ENCODE results near the gene TBC1D5.

GRCh38 chr3:17625133-17625532 lies 117.3 kb downstream of the TBC1D5 start:
- TF ChIP-seq POLR2AphosphoS5 (IDR thresholded peaks at IDR 0.05; ENCODE audit: insufficient read depth in 1 of 2, low read depth in 1 of 2) (no peak), POLR2A (IDR thresholded peaks at IDR 0.05) (no peak), CTCF (IDR thresholded peaks at IDR 0.05) (no peak)

Measured in vagina (tissue), 2 donors.